Loucy (cell line): Measurements from ENCODE around the gene NUDCD2.

Experiments
- H2AFZ ChIP-seq: fragments of 200-600 bp; sonication (generic); 2 replicates; pipeline ENCODE4 v1.6.0; 2016; ENCODE audit warnings: antibody characterized with exemption, mild to moderate bottlenecking, low read length, moderate library complexity
- H3F3A ChIP-seq: fragments of 200-600 bp; 2 replicates; pipeline ENCODE4 v1.6.0; 2016; ENCODE audit warnings: antibody characterized with exemption, low read depth, mild to moderate bottlenecking
- H3K27me3 ChIP-seq: fragments of 200-600 bp; sonication (generic); 2 replicates; pipeline ENCODE4 v1.6.1; 2014; ENCODE audit warnings: low read length, mild to moderate bottlenecking; ENCODE audit not compliant: insufficient read depth, poor library complexity, severe bottlenecking
- H3K36me3 ChIP-seq: fragments of 200-600 bp; sonication (generic); 2 replicates; pipeline ENCODE4 v1.6.1; 2016; ENCODE audit warnings: low read length; ENCODE audit not compliant: insufficient read depth
- H3K4me1 ChIP-seq: fragments of 200-600 bp; sonication (generic); 2 replicates; pipeline ENCODE4 v1.5.1; 2014; ENCODE audit warnings: low read length, mild to moderate bottlenecking; ENCODE audit not compliant: insufficient read depth, poor library complexity, severe bottlenecking
- H3K4me2 ChIP-seq: fragments of 200-600 bp; sonication (generic); 2 replicates; pipeline ENCODE4 v1.6.0; 2014; ENCODE audit warnings: antibody characterized with exemption, low read length, low read depth, mild to moderate bottlenecking; ENCODE audit not compliant: poor library complexity, severe bottlenecking
- H3K4me3 ChIP-seq: fragments of 200-600 bp; sonication (generic); 2 replicates; pipeline ENCODE4 v1.5.1; 2014; ENCODE audit warnings: low read length, mild to moderate bottlenecking, mixed read lengths; ENCODE audit not compliant: poor library complexity, severe bottlenecking
- H3K79me2 ChIP-seq: fragments of 200-600 bp; sonication (generic); 2 replicates; pipeline ENCODE4 v1.6.1; 2014; ENCODE audit warnings: low read length; ENCODE audit not compliant: insufficient read depth
- H3K9ac ChIP-seq: fragments of 200-600 bp; sonication (generic); 2 replicates; pipeline ENCODE4 v1.6.0; 2014; ENCODE audit warnings: mild to moderate bottlenecking, low read depth, low read length, moderate library complexity; ENCODE audit not compliant: poor library complexity, severe bottlenecking
- H3K9me2 ChIP-seq: fragments of 200-600 bp; sonication (generic); replicated peaks from 2 replicates; pipeline ENCODE4 v1.6.1; 2016; ENCODE audit warnings: low read depth, low read length, mixed read lengths
- H3K9me3 ChIP-seq: fragments of 200-600 bp; sonication (generic); 2 replicates; pipeline ENCODE4 v1.6.1; 2014; ENCODE audit warnings: mild to moderate bottlenecking, antibody characterized with exemption, low read length, low read depth; ENCODE audit not compliant: insufficient read depth
- H4K20me1 ChIP-seq: fragments of 200-600 bp; sonication (generic); 2 replicates; pipeline ENCODE4 v1.6.0; 2014; ENCODE audit warnings: antibody characterized with exemption, low read length, mild to moderate bottlenecking; ENCODE audit not compliant: insufficient read depth, poor library complexity, severe bottlenecking
- EZH2phosphoT487 ChIP-seq: fragments of 200-600 bp; IDR thresholded peaks from 2 replicates; pipeline ENCODE4 v1.6.1; 2018; ENCODE audit warnings: antibody characterized with exemption, mild to moderate bottlenecking, moderate library complexity, borderline replicate concordance
- TF ChIP-seq, protein P1 (sequence below): fragments of 200-600 bp; sonication (generic); conservative IDR thresholded peaks from 2 replicates; pipeline ENCODE4 v1.5.1; 2014; ENCODE audit warnings: mild to moderate bottlenecking, antibody characterized with exemption, low read length

The NUDCD2 gene

GRCh38 chr5:163447191-163447590 is 12.7 kb downstream of the NUDCD2 start:
- Histone ChIP-seq H4K20me1 (no peaks in the 10 kb centered on the region), H3K27me3 (no peaks in the 10 kb centered on the region), H3K36me3 (peaks cover 11% of the 10 kb centered on the region; the same call in 1 of the 2 replicates), H2AFZ (no peak overlapping the region), H3K9ac (no peak overlapping the region), H3K79me2 (0 out of 2 replicates have a peak, but pooled peaks cover under 1% of the 10 kb centered on the region), H3K9me2 (no peaks in the 10 kb centered on the region), H3K4me1 (no peaks in the 10 kb centered on the region), H3F3A (no peaks in the 10 kb centered on the region), H3K9me3 (no peaks in the 10 kb centered on the region), H3K4me3 (no peak overlapping the region), H3K4me2 (no peak overlapping the region)
- TF ChIP-seq EZH2phosphoT487 = no peak

- Histone ChIP-seq H3K4me3 (no peak overlapping the region), H3K9me2 (no peaks in the 10 kb centered on the region), H3F3A (no peaks in the 10 kb centered on the region), H3K36me3 (peaks cover 11% of the 10 kb centered on the region; the same call in 1 of the 2 replicates), H3K27me3 (no peaks in the 10 kb centered on the region), H3K4me2 (no peak overlapping the region), H2AFZ (no peak overlapping the region), H3K9ac (no peak overlapping the region), H3K4me1 (peaks cover 1% of the 10 kb centered on the region), H4K20me1 (peaks cover 9% of the 10 kb centered on the region), H3K79me2 (peaks cover 16% of the 10 kb centered on the region), H3K9me3 (no peaks in the 10 kb centered on the region)
- TF ChIP-seq, protein P1, sequence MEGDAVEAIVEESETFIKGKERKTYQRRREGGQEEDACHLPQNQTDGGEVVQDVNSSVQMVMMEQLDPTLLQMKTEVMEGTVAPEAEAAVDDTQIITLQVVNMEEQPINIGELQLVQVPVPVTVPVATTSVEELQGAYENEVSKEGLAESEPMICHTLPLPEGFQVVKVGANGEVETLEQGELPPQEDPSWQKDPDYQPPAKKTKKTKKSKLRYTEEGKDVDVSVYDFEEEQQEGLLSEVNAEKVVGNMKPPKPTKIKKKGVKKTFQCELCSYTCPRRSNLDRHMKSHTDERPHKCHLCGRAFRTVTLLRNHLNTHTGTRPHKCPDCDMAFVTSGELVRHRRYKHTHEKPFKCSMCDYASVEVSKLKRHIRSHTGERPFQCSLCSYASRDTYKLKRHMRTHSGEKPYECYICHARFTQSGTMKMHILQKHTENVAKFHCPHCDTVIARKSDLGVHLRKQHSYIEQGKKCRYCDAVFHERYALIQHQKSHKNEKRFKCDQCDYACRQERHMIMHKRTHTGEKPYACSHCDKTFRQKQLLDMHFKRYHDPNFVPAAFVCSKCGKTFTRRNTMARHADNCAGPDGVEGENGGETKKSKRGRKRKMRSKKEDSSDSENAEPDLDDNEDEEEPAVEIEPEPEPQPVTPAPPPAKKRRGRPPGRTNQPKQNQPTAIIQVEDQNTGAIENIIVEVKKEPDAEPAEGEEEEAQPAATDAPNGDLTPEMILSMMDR = no peak
Measured at GRCh38 chr5:163445345-163445744, 14.6 kb downstream of the NUDCD2 start.

DNA sequence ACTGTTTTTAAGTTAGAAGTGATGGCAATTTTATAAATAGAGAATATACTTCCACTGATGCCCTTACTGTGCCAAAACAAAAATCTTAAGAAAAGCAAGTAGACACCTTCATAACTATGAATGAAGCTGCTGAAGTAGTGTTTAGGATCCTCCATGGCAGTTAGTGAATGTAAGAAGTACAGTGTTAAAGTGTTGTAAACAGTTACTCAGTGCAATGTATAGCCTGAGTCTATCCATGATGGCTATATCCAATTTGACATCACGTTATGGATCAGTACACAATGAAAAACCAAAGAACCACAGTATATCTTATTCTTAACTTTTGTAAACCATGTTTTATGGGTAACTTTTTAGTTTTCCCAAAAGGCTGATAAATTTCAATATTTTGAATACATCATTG is 15.4 kb downstream of the NUDCD2 start:
- Histone ChIP-seq H3K9me2 (no peaks in the 10 kb centered on the region), H3K27me3 (no peaks in the 10 kb centered on the region), H3F3A (no peaks in the 10 kb centered on the region), H3K36me3 (peaks cover 11% of the 10 kb centered on the region; the same call in 1 of the 2 replicates), H4K20me1 (peaks cover 17% of the 10 kb centered on the region), H3K79me2 (peaks cover 24% of the 10 kb centered on the region), H3K9me3 (no peaks in the 10 kb centered on the region), H2AFZ (no peak overlapping the region), H3K4me2 (no peak overlapping the region), H3K4me1 (peaks cover 9% of the 10 kb centered on the region), H3K9ac (no peak overlapping the region), H3K4me3 (no peak overlapping the region)
- no peak for TF ChIP-seq EZH2phosphoT487
- TF ChIP-seq, protein P1 = no peak

GRCh38 chr5:163440954-163441353 is 18.9 kb downstream of the NUDCD2 start:
- H2AFZ ChIP-seq = no peak overlapping the region
- TF ChIP-seq, protein P1 = no peak
- H3K79me2 ChIP-seq = peaks cover 46% of the 10 kb centered on the region
- H3K9me2 ChIP-seq = no peaks in the 10 kb centered on the region
- H3K27me3 ChIP-seq = no peaks in the 10 kb centered on the region
- peaks cover 11% of the 10 kb centered on the region; the same call in 1 of the 2 replicates for H3K36me3 ChIP-seq
- peak overlapping the region; percentile 97 for H3K9ac ChIP-seq
- no peaks in the 10 kb centered on the region for H3K9me3 ChIP-seq
- peaks cover 18% of the 10 kb centered on the region for H3K4me1 ChIP-seq
- H4K20me1 ChIP-seq = peaks cover 21% of the 10 kb centered on the region
- H3K4me3 ChIP-seq = peak overlapping the region; percentile 93
- peak overlapping the region; percentile 91 for H3K4me2 ChIP-seq
- H3F3A ChIP-seq = no peaks in the 10 kb centered on the region
